Astrocyte (in vitro differentiated cells and primary cell): ENCODE data around the gene MED1.

Experiments used
- EZH2 ChIP-seq: IDR thresholded peaks from 2 replicates; pipeline ENCODE4 v1.6.1; 2012; ENCODE audit warnings: mild to moderate bottlenecking, low read length, inconsistent platforms; ENCODE audit not compliant: insufficient read depth
- TF ChIP-seq, protein P1 (sequence below): IDR thresholded peaks from 2 replicates; pipeline ENCODE4 v1.5.1; 2011; ENCODE audit warnings: low read depth, mild to moderate bottlenecking, inconsistent platforms, low read length, moderate library complexity; ENCODE audit not compliant: insufficient read depth

DNA sequence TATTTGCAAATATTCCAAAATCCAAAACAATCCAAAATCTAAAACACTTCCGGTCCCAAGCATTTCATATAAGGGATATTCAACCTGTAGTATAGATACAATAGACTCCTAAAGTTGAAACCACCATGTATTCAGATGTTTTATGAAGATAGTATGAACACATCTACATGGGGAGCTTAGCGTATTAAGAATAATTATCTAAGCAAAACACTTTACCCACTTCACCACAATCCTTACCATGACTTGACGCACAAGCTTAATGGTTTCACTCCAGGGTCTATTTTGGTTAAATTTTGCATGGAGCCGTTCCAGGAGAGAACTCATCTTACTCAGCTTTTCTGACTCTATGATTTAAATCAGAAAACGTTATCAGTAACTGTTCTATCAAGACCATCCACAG lies 3.5 kb downstream of the MED1 start:
- TF ChIP-seq EZH2 = no peak
- TF ChIP-seq, protein P1, sequence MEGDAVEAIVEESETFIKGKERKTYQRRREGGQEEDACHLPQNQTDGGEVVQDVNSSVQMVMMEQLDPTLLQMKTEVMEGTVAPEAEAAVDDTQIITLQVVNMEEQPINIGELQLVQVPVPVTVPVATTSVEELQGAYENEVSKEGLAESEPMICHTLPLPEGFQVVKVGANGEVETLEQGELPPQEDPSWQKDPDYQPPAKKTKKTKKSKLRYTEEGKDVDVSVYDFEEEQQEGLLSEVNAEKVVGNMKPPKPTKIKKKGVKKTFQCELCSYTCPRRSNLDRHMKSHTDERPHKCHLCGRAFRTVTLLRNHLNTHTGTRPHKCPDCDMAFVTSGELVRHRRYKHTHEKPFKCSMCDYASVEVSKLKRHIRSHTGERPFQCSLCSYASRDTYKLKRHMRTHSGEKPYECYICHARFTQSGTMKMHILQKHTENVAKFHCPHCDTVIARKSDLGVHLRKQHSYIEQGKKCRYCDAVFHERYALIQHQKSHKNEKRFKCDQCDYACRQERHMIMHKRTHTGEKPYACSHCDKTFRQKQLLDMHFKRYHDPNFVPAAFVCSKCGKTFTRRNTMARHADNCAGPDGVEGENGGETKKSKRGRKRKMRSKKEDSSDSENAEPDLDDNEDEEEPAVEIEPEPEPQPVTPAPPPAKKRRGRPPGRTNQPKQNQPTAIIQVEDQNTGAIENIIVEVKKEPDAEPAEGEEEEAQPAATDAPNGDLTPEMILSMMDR = no peak
